Measurements from ENCODE around the gene RPL18A. TPM values are rescaled to one million over a fixed set of nuclear protein-coding genes. Genes with fewer than 3 reads are reported as not detected.

Gene RPL18A
- total and polyA plus RNA-seq, 2 of the 13 experiments (the other 11 are each of a cell fraction or from before 2014, with no cell fraction given), result 1,471 to 2,004 TPM

- TF ChIP-seq, protein P1, sequence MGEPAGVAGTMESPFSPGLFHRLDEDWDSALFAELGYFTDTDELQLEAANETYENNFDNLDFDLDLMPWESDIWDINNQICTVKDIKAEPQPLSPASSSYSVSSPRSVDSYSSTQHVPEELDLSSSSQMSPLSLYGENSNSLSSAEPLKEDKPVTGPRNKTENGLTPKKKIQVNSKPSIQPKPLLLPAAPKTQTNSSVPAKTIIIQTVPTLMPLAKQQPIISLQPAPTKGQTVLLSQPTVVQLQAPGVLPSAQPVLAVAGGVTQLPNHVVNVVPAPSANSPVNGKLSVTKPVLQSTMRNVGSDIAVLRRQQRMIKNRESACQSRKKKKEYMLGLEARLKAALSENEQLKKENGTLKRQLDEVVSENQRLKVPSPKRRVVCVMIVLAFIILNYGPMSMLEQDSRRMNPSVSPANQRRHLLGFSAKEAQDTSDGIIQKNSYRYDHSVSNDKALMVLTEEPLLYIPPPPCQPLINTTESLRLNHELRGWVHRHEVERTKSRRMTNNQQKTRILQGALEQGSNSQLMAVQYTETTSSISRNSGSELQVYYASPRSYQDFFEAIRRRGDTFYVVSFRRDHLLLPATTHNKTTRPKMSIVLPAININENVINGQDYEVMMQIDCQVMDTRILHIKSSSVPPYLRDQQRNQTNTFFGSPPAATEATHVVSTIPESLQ (CRISPR knock-in tag; conservative IDR thresholded peaks at IDR 0.05), result no peak
- TF ChIP-seq ZNF335 (CRISPR knock-in tag; IDR thresholded peaks at IDR 0.05) (no peak), SMARCC2 (IDR thresholded peaks at IDR 0.05) (no peak), RBFOX2 (IDR thresholded peaks at IDR 0.05; ENCODE audit: low read depth, low read length) (peak; percentile 32; the same call in 1 of the 2 replicates), RELA (CRISPR knock-in tag; IDR thresholded peaks at IDR 0.05) (no peak), FOXO4 (CRISPR knock-in tag; conservative IDR thresholded peaks at IDR 0.05) (no peak), ZNF83 (CRISPR knock-in tag; IDR thresholded peaks at IDR 0.05; ENCODE audit: borderline replicate concordance) (no peak), ARNT2 (CRISPR knock-in tag; IDR thresholded peaks at IDR 0.05; ENCODE audit: low read depth) (no peak), AFF4 (CRISPR knock-in tag; IDR thresholded peaks at IDR 0.05) (no peak), TFDP2 (CRISPR knock-in tag; IDR thresholded peaks at IDR 0.05) (no peak)
- TF ChIP-seq, protein P2, sequence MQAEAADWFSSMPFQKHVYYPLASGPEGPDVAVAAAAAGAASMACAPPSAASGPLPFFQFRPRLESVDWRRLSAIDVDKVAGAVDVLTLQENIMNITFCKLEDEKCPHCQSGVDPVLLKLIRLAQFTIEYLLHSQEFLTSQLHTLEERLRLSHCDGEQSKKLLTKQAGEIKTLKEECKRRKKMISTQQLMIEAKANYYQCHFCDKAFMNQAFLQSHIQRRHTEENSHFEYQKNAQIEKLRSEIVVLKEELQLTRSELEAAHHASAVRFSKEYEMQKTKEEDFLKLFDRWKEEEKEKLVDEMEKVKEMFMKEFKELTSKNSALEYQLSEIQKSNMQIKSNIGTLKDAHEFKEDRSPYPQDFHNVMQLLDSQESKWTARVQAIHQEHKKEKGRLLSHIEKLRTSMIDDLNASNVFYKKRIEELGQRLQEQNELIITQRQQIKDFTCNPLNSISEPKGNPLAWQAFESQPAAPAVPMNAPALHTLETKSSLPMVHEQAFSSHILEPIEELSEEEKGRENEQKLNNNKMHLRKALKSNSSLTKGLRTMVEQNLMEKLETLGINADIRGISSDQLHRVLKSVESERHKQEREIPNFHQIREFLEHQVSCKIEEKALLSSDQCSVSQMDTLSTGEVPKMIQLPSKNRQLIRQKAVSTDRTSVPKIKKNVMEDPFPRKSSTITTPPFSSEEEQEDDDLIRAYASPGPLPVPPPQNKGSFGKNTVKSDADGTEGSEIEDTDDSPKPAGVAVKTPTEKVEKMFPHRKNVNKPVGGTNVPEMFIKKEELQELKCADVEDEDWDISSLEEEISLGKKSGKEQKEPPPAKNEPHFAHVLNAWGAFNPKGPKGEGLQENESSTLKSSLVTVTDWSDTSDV (CRISPR knock-in tag; IDR thresholded peaks at IDR 0.05), result no peak
Measured at GRCh38 chr19:17830567-17831418, 28.9 kb upstream of the RPL18A start (continued).

Data from HepG2 (cell line).